ENCODE data around the gene NSG2. TPM values are rescaled to one million over a fixed set of nuclear protein-coding genes. Genes with fewer than 3 reads are reported as not detected.

Gene NSG2
- not detected in 2 replicates for total RNA-seq

DNA sequence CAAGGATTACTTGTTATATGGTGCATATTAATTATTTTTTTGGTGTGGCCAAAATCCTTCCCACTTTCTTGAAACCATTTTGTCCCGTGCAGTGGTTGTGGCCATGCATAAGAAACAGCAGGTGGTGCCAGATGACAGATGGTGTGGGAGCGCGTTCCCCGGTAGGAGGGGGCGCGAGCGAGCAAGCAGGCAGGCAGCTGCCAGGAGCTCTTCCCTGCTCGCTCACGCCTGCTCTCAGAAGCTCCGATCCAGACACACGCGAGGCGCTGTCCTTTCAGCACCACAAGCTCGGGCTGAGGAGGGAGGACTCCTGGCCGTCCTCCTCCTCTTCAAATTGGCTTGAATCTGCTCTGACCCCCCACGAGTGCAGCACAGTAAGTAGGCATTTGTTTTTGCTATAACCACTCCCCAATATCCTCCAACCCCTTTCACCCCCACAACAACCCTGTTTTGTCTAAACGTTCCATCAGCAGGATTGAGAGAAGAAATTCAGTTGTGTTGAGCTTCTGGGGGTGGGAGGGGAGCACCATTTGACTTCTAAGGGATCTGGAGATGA, at the start of gene NSG2:
Gene NSG2 (plus strand): TSS at position 237 of the 556 bp plus-strand sequence. CDS start 1,050 bp downstream, outside the sequence.

Other genes with a start within 250 kb of the NSG2 start
- gene CPEB4, start 157.4 kb upstream of the NSG2 start, total RNA-seq: 15.7 and 21.7 TPM in 2 replicates
- gene C5orf47, start 56.5 kb upstream of the NSG2 start, total RNA-seq: not detected in 2 replicates

Data from cardiac atrium fibroblast (primary cell).